ENCODE measurements around the gene SLC6A11.

Gene SLC6A11

DNA sequence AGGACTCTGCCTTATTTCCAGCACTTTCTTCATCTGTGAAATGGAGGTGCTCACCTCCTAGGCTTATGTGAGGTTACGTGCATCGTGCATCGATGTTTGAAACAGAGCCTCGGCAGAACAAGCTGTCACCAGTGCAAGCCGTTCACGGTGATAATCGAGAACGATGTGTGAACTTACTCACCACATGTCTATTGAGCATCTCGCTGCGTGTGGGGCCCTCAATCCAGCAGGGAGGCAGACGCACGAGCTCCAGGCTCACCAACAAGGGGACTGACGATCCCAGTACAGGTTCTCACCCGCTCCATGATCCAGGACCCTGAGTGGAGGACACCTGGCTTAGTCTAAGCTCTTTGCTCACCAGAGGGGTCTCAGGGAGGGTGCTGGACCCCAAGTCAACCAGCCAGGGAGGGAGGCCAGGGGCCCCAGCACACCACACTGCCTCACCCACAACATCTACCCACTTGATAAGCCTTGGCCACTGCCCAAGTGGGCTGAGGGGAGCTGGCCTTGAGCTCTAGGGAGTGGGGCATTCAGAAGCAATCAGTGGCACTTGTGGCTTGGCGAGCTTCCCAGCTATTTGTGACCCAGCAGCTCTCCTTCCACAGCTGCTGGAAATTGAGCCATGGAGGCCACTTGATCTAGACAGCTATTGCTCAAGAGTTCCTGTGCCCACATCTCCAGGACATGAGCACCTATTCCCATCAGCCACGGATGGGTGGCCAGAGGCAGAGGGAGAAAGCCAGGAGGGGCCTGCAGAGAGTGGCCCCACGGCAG lies 142.1 kb downstream of the SLC6A11 start:
- no peak for DNase-seq

DNA sequence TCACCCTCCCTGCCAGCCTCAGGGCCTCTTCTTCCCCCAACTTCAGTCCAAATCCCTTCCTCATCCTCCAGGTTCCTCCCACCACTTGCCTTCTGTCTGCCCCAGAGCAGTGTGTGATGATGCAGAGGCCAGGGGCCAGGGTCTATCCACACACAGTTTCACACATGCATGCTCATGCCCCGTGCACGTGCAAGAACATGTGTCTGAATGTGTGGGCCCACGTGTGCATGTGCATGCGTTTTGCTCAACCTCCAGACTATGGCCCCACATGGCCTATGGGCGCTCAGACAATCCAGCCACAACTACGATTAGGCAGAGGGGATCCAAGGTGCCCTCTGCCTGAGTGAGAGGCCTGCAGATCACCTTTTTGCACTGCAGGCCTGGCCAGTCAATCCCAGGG lies 144.2 kb downstream of the SLC6A11 start:
- DNase-seq, result no peak

DNA sequence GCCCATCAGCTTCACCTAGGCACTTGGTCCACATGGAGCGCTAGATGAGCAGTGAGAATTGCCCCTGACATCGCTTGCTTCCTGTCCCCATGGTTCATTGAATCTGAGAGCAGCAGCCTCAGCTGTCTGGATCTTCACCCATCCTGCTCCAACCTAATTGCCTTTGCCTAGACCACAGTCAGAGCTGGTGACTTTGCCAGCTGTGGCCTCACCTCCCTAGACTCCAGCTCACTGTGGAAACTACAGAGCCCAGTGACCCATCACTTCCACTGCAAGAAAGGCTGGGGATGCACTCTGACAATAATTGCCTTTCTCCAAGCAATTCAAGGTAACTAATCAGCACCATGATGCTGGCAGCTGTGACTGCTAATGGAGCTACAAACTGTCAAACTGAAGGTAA lies 145.9 kb downstream of the SLC6A11 start:
- DNase-seq, result no peak

DNA sequence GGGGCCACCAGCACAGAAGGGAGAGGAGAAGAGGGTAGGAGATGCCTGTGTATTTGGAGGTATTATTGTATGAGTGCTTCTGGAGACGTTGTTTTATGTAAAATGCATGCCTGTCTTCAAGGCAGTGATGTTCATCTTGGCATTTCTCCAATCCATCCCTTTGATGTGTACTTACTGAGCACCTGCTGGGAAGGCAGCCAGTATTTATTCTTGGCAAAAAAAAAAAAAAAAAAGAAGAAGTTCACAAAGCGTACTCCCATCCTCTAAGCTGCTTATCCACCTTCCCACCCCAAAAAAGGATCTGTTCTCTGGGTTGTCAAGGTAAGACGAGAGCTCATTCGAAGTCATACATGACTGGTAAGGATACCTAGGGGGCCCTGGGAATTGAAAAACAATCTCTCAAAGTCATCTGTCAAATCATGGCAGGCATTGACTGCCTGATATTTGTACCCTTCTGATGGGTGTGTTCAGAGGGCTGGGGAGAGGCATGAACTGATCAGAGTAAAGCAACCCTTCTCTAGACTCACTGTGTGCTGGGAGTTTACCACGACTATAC lies 146.5 kb downstream of the SLC6A11 start:
- DNase-seq, result no peak

DNA sequence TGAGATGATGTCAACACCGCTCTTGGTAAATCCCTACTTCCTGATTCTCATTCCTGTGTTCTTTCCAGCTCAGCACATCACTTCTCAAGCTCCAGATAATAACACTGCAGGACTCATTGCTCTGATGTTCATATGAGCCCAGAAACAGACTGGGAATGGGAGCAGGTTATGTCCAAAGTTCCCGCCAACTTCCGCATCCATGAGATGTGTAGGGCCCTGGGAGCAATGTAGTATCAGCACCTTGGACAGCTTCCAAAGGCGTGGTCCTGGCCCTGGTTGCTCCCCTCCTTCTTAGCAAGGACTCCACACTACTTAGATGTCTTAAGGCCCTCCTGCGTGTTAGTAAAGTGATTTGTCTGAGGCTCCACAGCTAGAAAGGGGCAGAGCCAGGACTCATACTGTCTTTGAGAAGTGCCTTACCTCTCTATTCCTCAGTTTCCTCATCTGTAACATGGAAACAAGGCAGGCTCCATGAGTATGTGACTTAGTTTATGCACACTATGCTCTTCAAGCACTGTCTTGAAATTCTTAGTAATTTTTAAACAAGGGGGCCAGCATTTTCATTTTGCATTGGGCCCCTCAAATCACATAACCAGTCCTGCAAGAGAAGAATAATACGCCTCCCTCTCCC lies 148.6 kb downstream of the SLC6A11 start:
- DNase-seq, result peak; percentile 16 to 26 (median 21)

DNA sequence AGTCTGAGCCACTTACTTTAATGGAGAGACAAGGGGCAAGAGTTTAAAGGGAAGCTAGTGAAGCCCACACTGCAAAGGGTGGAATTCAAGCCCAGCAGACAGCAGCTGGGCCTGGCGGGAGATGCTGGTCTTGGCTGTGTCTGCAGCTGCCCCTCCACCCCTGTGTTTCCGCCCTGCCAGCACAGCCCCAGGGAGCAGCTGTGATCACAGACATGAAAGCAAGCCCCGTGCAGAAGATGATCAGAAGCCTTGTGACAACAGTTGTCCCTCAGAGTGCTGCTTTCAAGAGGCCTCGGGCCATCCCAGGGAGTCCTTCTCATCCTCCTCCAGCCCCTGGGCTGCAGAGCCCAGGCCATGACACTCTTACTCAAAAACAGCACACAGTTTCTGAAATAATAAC lies 152.4 kb downstream of the SLC6A11 start:
- DNase-seq, result no peak

DNA sequence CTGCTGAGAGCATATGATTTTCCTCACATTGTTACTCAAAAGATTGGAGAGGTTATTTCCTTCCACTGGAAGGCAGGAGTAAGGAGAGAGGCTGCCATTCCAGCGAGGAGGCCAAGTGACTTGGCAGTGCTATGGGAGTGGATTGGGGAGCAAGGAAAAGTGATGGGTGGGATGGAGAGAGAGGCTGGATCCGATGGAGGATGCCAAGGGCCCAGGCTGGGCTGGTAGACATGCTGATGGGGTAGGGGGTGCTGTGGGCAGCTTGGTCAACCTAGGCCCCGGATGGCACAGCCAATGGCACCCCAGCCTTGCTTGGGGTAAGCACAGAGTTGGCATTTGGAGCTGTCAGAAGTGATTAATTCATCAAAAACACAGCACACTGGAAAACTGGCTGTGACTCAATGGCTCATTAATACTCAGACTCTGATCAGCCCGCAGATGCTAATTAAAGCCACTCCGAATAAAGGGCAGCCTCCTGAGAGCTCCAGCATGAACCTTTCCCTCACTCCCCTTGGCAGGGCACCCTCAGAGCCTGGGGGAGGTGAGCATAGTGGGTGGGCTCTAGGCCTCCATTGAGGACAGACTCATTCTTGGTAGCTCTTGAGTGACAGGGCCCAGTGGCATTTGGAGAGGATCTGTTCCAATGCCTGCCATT lies 154.4 kb downstream of the SLC6A11 start:
- no peak for DNase-seq

DNA sequence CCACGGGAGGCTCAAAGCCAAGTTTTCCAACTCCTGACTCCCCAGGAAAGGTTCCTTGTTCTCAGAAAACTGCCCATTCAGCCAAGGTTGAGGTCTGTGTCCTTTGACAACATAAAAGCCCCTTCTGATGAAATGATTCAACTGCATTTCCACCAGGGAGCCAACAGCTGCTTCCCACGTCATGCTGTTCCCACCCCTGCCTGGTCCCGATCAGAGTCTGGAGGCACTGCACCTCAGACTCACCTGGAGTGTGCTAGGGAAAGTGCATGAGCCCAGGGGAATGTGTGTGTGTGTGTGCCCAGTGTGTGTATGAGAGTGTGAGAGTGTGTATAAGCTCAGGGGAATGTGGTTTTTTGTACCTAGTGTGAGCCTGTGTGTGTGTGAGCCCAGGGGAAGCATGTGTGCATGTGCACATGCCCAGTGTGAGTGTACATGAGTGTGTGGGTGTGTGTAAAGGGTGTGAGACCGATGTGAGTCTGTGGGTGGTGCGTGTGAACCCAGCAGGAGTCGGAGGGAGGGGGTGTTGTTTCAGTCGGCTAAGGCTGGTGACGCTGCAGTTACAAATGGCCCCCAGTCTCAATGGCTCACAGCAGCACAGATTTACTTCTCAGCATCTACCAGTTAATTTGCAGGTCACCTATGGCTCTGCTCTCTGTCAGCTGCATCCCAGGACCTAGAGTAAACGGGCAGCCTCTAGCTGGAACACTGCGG lies 156.2 kb downstream of the SLC6A11 start:
- no peak for DNase-seq

DNA sequence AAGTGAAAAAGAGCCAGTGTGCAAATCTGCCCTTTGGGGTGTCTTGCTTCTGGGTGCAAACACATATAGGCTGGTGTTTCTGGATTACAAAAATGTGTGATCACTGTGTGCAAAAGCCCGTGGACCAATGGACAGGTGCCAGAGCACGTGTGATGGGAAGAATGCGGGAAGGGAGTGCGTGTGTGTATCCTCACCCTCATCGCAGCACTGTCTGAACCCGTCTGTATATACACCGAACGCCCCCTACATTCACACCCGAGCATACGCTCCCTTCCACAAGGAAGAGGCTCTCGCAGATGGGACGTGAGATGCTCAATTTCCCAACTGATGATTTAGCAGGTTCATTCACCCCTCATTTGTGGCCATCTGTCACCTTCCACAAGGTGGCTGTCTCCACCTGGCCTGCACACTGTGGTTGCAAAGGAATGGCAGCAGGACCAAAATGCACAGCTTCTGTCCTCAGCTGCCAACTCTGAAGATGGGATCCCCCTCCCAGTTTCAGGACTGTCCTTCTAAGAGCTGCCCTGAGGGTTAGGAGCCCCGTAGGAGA lies 157.1 kb downstream of the SLC6A11 start:
- DNase-seq, result no peak

DNA sequence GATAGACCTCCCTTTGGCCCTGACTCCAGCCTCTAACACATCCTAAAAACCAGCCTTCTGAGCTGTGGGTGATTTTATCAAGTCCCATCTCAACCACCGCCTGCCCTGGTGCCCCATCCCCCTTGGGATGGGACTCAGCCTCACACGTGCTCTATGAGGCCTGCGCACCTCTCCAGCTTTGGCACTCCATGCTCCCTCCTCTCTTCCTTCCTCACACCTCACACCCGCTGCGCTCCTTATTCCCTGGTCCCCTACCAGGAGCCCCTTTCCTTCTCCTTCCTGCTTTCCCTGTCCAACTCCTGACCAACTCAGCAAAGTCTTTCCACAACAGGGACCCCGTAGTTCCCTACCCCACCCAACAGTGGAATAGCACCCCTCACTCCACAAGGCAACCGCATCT lies 158.1 kb downstream of the SLC6A11 start:
- no peak for DNase-seq

DNA sequence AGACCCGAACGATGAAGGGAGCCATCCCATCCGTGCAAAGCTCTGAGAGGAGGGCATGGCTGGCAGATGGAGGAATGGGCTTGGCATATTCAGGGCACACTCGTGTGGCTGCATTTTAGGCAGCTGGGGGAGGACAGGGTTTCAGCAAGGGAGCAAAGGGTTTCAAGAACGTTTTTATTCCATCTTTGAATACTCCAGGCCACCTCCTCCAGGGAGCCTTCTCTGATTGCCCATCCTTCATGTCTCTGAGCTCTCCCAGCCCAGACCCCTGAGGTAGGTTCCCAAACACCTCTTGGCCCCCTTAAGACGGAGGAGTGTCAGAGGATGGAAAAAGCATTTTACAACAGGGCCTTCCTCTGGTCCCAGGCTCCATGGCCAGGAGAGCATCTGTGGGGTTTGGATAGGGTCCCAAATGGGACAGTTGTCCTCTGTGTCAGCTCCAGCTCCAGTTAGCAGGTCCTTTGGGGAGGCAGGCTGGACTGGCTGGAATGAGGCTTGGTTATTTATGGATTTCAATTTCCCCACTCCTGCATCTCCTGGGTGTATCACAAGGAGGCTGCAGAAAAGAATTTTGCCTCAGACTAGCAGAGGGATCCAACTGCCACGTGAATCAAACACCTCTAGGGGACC lies 158.8 kb downstream of the SLC6A11 start:
- DNase-seq, result no peak

DNA sequence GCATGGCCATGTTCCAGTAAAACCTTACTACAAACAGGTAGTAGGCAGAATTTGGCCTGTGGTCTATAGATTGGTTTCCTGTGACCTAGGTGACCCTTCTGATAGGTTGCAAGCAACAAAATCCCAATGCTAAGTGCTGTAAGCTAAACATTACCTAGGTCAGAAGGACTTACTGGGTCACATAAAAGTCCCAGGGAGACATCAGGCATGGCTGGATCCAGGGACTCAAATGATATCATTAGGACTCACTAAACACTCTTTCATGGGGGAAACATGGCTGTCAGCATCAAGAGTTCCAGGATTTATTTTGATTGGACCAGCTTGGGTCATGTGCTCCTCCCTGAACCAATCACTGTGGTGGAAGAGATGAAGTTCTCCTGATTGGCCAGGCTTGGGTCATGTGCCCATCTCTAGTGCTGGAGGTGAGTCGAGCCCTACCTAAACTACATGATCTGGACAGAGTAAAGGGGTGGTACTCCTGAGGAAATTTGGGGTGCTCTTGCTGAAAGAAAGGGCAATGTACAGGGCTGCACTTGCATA lies 159.7 kb downstream of the SLC6A11 start:
- no peak for DNase-seq

DNA sequence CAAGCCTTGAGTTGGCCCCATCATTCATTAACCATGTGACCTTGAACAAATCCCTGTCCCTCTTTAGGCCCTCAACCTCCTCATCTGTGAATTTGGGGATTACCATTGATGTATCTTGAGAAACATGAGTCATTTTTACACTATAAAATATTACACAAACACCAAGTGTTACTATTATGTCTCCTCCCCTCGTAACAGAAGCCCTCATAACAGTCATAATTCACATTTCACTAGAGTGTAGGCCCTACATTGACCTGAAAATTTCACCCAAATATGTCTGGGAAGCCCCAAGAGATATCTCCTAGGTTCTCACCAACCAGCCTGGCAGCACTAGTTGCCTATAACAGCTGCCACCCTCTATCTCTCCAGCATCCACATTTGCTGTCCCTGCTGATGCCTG lies 160.7 kb downstream of the SLC6A11 start:
- DNase-seq, result no peak

DNA sequence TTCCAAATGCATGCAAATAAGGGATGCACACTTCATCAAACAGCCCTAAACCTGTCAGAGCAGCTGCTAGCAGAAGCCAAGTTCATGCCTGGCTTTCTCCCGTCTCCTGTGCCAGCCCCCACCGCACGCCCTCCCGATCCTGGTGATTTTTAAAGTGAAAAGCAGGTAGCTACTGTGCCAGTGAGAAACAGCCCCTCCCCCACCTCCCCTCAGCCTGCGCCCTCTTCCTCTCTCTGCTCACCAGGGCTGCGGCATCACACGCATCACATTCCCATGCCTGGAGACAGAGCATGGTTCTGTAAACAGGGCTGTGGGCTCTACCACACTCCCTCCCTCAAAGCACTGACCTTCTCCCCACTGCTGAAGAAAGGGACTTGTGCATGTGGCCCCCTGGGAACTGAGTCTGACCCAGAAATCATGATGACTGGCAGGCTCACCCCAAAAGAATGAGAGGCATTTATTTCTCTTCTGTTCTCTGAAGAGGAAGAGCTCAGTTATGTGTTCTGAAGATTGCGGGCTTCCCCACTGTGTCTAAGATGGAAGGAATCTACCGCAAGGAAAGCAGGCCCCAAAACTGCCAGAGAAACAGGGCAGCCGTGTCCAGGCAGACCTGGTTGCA lies 162.0 kb downstream of the SLC6A11 start:
- DNase-seq, result no peak

DNA sequence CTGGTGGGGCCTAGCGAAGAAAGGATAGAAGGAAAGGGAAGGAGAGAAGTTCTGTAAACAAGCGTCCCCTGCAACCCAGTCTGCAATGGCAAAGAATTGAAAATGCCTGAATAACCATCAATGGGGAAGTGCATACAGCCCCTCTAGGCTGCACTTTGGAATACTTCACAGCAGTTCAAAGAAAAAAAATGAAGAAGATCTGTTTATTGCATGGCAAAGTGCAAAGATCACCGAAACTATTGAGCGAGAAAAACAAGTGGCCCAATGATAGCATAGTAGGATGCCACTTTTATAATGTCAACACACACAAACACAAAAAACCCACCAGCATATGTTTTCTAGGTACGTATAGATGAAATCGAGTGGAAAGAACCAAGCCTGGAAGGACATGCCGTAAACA lies 162.9 kb downstream of the SLC6A11 start:
- no peak for DNase-seq

DNA sequence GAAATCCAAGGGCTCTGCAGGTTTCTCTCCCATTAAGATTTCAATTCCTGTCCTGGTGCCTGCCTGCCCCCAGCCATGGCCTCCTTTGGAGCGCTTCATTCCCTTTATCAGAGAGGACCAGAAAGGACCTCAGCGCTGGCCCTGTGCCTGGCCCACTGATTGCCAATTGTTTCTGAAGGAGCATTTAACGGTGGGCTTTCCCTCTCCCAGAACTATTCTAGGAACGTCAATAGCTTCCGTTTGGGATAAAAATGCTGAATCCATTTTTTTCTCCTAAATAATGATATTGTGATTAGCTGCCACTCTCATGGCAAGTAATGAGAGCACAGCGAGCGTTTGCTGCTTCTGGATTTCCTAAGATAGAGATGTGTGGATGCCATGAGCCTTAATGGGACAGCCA lies 164.3 kb downstream of the SLC6A11 start:
- DNase-seq, result no peak

DNA sequence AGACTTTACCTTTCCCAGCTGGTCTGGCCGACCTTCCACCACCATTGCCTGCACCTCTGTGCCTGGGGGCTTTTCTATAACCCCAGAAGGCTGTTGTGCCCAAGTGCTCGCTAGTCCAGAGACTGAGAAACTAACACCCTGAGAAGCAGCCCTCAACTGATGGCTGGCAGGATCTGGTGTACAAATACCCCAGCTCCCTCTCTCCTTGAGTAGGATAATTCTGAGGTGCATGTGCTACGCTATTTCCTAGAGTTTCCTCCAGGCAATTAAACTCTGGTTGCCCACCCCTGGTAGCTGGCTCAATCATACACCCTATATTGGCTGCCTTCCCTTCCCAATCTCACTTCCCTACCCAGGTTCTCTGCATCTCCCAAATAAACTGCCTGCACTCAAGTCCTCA lies 165.0 kb downstream of the SLC6A11 start:
- DNase-seq, result no peak

DNA sequence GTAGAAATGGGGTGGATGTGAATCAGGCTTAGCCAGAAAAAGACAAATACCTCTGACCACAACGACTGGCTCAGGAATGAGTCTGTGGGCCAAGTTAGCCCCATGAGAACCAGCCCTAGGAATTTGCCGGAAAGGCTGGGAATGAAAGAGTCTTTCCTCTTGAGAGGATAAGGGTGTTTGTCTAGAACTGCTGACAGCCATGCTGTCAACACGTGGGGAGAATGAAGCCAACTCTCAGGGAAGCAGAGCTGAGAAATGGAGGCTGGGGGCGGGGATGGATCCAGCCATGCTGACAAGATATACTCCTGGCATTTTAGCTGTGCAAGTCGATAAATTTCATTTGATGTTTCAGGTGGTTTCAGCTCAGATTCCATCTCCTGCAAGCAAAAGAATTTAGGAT lies 165.9 kb downstream of the SLC6A11 start:
- DNase-seq, result no peak

DNA sequence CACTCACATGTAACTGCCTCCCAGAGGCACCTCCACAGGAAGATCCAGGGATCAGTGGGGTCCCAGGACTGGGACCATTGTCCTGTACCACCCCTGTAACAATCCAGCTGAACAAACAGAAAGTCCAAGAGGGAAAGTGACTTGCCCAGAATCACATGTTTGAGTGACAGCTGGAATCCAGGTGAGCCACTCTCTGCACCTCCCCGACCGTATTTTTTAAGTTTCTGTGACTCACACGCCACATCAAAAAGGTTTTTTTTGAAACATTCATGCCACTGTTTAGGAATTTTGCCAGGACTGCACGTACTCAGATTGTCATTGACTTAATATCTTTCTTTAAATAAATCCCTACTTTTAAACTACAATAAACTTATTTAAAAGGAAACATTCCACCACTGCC lies 166.8 kb downstream of the SLC6A11 start:
- no peak for DNase-seq

DNA sequence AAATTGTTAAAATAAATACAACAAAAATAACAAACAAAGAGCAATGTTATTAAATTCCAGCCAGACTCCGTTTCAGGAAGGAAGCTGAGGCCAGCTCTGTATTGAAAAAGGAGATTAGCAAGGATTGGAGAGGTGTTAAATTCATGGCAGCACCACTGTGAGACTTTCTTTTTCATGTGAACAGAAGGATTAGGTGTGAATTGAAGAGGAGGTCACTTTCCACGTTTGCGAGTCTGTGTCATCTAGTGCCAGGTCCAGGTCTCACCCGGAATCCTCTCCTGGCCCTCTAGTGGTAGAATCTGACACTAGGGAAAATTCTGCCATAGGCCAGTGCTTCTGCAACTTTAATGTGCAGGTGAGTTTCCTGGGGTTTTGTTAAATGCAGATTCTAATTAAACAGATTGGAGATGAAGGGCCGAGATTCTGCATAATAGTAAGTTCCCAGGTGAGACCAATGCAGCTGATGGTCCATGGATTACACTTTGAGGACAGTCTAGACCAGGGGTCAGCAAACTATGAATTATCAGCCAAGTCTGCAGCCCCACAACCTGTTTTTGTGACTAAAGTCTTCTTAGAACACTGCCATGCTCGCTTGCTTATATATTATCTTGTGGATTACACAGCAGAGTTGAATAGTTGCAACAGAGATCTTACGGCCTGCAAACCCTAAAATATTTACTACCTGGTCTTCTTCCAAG lies 167.3 kb downstream of the SLC6A11 start:
- peak; percentile 29 to 47 (median 46) for DNase-seq

DNA sequence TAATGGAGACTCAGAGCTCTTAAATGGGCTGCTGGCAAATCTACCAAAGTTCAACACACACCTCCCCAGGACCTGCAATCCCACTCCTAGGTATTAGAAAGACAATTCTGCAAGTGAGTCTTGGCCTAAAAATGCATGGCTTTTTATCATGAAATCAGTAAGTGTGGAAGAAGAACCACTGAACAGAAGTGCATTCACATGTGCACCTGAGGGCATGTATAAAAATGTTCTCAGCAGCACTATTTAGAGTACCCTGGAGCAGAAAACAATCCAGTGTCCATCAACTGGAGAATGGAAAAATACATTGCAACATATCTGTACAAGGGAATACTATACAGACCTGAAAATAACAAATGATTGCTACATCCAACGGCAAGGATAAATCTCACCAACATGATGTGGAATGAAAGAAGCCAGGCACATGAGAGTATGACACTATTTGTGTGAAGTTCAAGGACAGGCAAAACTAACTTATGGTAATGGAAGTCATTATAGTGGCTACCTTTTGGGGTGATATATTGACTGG lies 168.4 kb downstream of the SLC6A11 start:
- no peak for DNase-seq
